ENCODE results near the gene TMEM45B. TPM values are rescaled to one million over a fixed set of nuclear protein-coding genes. Genes with fewer than 3 reads are reported as not detected.

TMEM45B gene
- total RNA-seq, 1 donor from 2014 or later = 1.8 TPM

DNA sequence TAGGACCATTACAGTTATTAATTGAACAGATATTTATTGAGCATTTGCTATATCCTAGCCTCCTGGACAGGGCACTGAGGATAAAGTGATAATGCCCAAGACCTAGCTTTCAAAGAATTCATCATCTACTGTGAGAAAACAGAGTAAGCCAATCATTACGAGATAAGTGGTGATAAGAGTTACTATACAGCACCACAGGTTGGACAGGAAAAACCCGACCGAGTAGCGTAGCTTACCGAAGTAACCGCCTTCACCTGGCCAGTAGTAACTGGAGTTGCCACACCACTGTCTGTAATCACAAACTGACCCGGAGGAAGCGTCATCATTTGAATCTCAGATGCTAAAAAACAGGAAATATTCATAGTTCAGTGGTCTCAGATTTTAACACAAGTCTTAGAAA is 89.8 kb downstream of the TMEM45B start:
- no peak for DNase-seq (ENCODE audit: low read depth, low spot score)

Other genes starting within 250 kb of the TMEM45B start
- 16.9 and 21.6 TPM in 2 replicates for gene NFRKB, start 79.7 kb downstream of the TMEM45B start, total RNA-seq
- gene PRDM10, start 187.0 kb downstream of the TMEM45B start, total RNA-seq = 4.2 and 7.5 TPM in 2 replicates